GM13976 (cell line): ENCODE measurements around the gene ACADL.

ENCODE experiments used
- DNase-seq: peaks from one replicate; pipeline ENCODE4 v3.0.0; 2012; ENCODE audit warnings: low spot score
- CTCF ChIP-seq: IDR thresholded peaks from 2 replicates; pipeline ENCODE4 v1.5.1; 2012; ENCODE audit warnings: borderline replicate concordance, mild to moderate bottlenecking; ENCODE audit not compliant: insufficient read depth; ENCODE audit errors: extremely low read depth, missing control alignments, control extremely low read depth
- in situ Hi-C: fragments of 300-500 bp; cut with MboI; formaldehyde crosslinking; loops from one replicate; pipeline ENCODE4 v1.12.0; 2022; ENCODE audit warnings: low sequenced_read_pairs, mixed read lengths, inconsistent platforms; ENCODE audit not compliant: unreplicated experiment

The ACADL gene

DNA sequence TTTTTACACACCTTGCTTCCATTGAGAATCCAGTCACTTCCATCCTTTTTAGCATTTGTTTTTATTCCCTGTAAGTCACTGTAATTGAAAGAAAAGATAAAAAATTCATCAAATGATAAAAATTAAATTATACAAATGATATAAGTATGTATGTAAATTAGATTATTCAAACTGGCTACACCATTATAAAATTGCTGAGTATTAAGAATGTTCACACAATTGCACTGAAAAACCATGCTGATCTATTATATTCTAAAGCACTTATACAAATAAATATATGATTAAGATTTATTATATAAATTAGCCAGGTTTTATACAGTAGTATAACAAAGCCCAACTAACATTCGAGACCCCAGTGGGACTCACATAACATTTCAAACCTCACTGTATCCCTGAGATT, 15.1 kb downstream of the ACADL start:
- in situ Hi-C loops = no loop called here

GRCh38 chr2:210207929-210208328, 17.3 kb downstream of the ACADL start:
- in situ Hi-C loops = no loop called here
- no peak for DNase-seq
- TF ChIP-seq CTCF = no peak

More for the DNA sequence above, 15.1 kb downstream of the ACADL start:
- no peak for DNase-seq
- TF ChIP-seq CTCF = no peak

GRCh38 chr2:210203558-210203957, 21.7 kb downstream of the ACADL start:
- in situ Hi-C loops = no loop called here
- no peak for TF ChIP-seq CTCF

DNA sequence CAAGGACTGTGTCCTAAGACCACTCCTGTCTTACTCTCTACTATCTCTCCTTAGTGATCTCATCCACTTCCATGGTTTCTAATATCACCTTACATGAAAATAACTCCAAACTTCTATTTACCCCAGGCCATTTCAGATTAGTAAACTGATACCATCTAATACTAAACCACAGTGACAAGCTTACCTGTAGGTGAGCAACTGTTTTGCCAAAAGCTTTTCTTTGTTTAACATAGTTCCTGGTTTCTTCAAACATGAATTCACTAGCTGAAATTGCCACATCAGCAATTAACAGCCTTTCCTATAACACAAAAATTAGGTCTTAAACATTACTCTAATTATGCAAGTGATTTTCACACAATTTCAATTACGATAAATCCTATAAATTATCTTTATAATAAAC, 22.1 kb downstream of the ACADL start:
- no peak for TF ChIP-seq CTCF
- in situ Hi-C loops = no loop called here
- no peak for DNase-seq

More at GRCh38 chr2:210203558-210203957, 21.7 kb downstream of the ACADL start:
- no peak for DNase-seq

GRCh38 chr2:210199854-210200253, 25.4 kb downstream of the ACADL start:
- in situ Hi-C loops = loop anchor here (10.0 kb wide), 1 partner anchor 115 kb away; no protein-coding TSS in a partner anchor
- DNase-seq = no peak
- no peak for TF ChIP-seq CTCF

GRCh38 chr2:210199186-210199765, 26.0 kb downstream of the ACADL start:
- in situ Hi-C loops = loop anchor here (10.0 kb wide), 1 partner anchor 114 kb away; no protein-coding TSS in a partner anchor
- TF ChIP-seq CTCF = peak; percentile 46
- peak; percentile 10 for DNase-seq
